NCI-H1694 (cell line): ENCODE measurements around the gene TAAR9.
"Not testable (repeated sequence)": the region's sequence is repeated elsewhere in the genome, so short reads cannot be mapped to it uniquely, and the experiment has no call there.

Source experiments
- DNase-seq: peaks from one replicate; lab custom pipeline; 2025; lab: John Stamatoyannopoulos, UW

TAAR9 gene

GRCh38 chr6:132515386-132515785 lies 22.7 kb upstream of the TAAR9 start:
- DNase-seq: no peak

- DNase-seq: no peak
Measured at GRCh38 chr6:132520953-132521352, 17.1 kb upstream of the TAAR9 start.

GRCh38 chr6:132524646-132525045 lies 13.4 kb upstream of the TAAR9 start:
- no peak for DNase-seq

GRCh38 chr6:132525866-132526265 lies 12.2 kb upstream of the TAAR9 start:
- no peak for DNase-seq

GRCh38 chr6:132526461-132526860 lies 11.6 kb upstream of the TAAR9 start:
- no peak for DNase-seq

- DNase-seq: no peak
Measured at GRCh38 chr6:132527791-132528190, 10.3 kb upstream of the TAAR9 start.

GRCh38 chr6:132530293-132530974 lies 7.6 kb upstream of the TAAR9 start:
- DNase-seq: peak; percentile 52

- DNase-seq: not testable (repeated sequence)
Measured at GRCh38 chr6:132534546-132534945, 3.5 kb upstream of the TAAR9 start.

GRCh38 chr6:132537145-132537544 lies 932 bp upstream of the TAAR9 start:
- no peak for DNase-seq

- no peak for DNase-seq
Measured at GRCh38 chr6:132544826-132545225, 6.7 kb downstream of the TAAR9 start.

- DNase-seq: no peak
Measured at GRCh38 chr6:132548746-132549463, 10.8 kb downstream of the TAAR9 start.

- no peak for DNase-seq
Measured at GRCh38 chr6:132551214-132551613, 13.1 kb downstream of the TAAR9 start.

GRCh38 chr6:132552372-132552771 lies 14.3 kb downstream of the TAAR9 start, which contains the start of gene TAAR8:
Gene TAAR8 (plus strand): TSS chr6:132552672. CDS start chr6:132552693, 21 bp downstream.
- no peak for DNase-seq

- not testable (repeated sequence) for DNase-seq
Measured at GRCh38 chr6:132560087-132560486, 22.0 kb downstream of the TAAR9 start.

GRCh38 chr6:132566404-132566803 lies 28.3 kb downstream of the TAAR9 start:
- no peak for DNase-seq

GRCh38 chr6:132567566-132567965 lies 29.5 kb downstream of the TAAR9 start:
- DNase-seq: no peak

- DNase-seq: no peak
Measured at GRCh38 chr6:132568611-132569010, 30.5 kb downstream of the TAAR9 start.

- no peak for DNase-seq
Measured at GRCh38 chr6:132569170-132569569, 31.1 kb downstream of the TAAR9 start.

GRCh38 chr6:132570221-132570777 lies 32.2 kb downstream of the TAAR9 start, which contains the start of gene TAAR6:
Gene TAAR6 (plus strand): TSS chr6:132570322. CDS start chr6:132570322, 0 bp downstream.
- DNase-seq: no peak

- no peak for DNase-seq
Measured at GRCh38 chr6:132571774-132572173, 33.7 kb downstream of the TAAR9 start.

- no peak for DNase-seq
Measured at GRCh38 chr6:132584698-132585097, 46.6 kb downstream of the TAAR9 start.

GRCh38 chr6:132587424-132587823 lies 49.3 kb downstream of the TAAR9 start:
- DNase-seq: no peak
